ENCODE results near the gene SPATA13. TPM values are rescaled to one million over a fixed set of nuclear protein-coding genes. Genes with fewer than 3 reads are reported as not detected.

The SPATA13 gene
- 2.3 and 5.3 TPM in 2 replicates for total RNA-seq

DNA sequence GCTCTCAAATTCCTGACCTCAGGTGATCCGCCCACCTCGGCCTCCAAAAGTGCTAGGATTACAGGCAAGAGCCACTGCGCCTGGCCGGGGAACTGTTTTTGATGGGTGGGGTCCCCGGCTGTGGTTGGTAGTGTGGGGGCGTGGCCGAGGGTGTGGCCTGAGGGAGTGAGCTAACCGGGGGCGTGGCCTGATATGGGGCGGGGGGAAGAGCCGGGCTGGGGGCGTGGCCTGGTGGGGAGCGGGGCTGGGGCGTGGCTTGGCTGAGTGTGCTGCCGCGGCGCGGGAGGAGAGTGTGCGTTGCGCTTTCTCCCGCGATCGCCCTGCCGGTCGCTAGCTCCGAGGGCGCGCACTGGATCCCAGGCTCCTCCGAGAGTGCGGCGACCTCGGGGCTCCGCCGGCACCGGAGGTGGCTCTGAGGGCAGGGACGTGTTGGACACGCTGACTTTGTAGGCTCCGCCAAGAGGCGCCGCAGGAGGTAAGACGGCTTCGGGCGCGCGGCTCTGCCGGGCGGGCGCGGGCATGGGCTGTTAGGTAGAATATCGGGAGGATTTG lies at the start of gene SPATA13:
TSS of gene SPATA13 (plus strand) at position 263 of the 552 bp plus-strand sequence. CDS start 62,210 bp downstream, outside the sequence.

DNA sequence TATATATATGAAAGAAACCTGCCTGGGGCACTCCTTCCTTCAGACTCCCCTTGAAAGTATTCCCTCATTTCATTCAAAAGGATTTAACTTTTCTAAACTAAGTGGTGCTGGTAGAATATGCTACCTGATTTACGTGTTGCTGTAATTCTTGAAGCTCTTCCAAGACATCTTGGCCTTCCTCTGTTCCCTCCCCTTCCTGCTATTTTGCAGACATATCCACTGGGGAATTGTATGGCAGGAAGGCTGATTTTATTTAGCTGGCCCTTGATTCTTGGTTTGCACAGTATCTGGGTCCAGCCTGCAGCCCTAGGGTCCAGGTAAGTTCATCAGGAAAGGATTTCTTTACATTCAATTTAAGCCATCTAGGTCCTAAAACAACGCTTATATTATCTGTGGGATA lies 148.8 kb downstream of the SPATA13 start, which contains the start of gene C1QTNF9:
TSS of gene C1QTNF9 (plus strand) at position 281 of the 400 bp plus-strand sequence. CDS start 6,424 bp downstream, outside the sequence.

Other genes with a start within 250 kb of the SPATA13 start
- 0.06 and 0.97 TPM in 2 replicates for gene C1QTNF9, start 148.9 kb downstream of the SPATA13 start, total RNA-seq